ENCODE data around the gene MATCAP1. TPM values are rescaled to one million over a fixed set of nuclear protein-coding genes. Genes with fewer than 3 reads are reported as not detected.
A peak's percentile ranks its signal among the peaks of the same experiment; 100 is the strongest.

The MATCAP1 gene
- total RNA-seq (1 to 10 TPM; 8.6 to 9.0 TPM), polyA plus RNA-seq (1 to 10 TPM; 1.8 to 3.0 TPM)

GRCh38 chr16:67183627-67184452, at the start of gene MATCAP1:
Gene MATCAP1 (minus strand): TSS chr16:67183963. CDS start chr16:67180610, 3,353 bp downstream.
- H3K27me3 ChIP-seq (ENCODE audit: insufficient read depth, low read length) = no peaks in the 10 kb centered on the region
- CTCF ChIA-PET (ENCODE audit: partially characterized antibody) = interaction anchor here (1.3 to 6.5 kb wide), 13 partner anchors 9 to 211 kb away, joined by 3 to 58 read pairs (median 9); partner anchors contain the start of genes B3GNT9, FBXL8 and TRADD
- peak within 1 kb of the TSS; percentile 91 for H3K27ac ChIP-seq (ENCODE audit: low read depth, low read length)
- POLR2A ChIA-PET (ENCODE audit: partially characterized antibody) = interaction anchor here (0.8 to 5.3 kb wide), 11 partner anchors 8 to 206 kb away, joined by 3 to 117 read pairs (median 5); partner anchors contain the start of genes CBFB, FBXL8, FHOD1 and TMEM208
- Mint-ChIP-seq H3K27ac (peak within 1 kb of the TSS in 6 of 7 donors; percentile 15 to 98 (median 66)), H3K4me1 (peaks cover 8 to 16% (median 10%) of the 10 kb centered on the region in 4 donors), H3K4me3 (peak within 1 kb of the TSS; percentile 54 to 96 (median 68)), H3K27me3 (peaks cover 0 to 2% of the 10 kb centered on the region in 2 donors), H3K36me3 (peaks cover 0 to 3% of the 10 kb centered on the region in 2 donors), H3K9me3 (no peaks in the 10 kb centered on the region)
- intact Hi-C loops (cut with micrococcal nuclease) = loop anchor here (1.0 to 2.0 kb wide), 6 partner anchors 25 to 297 kb away; partner anchors contain the start of genes ATP6V0D1, FBXL8, FHOD1 and PHAF1
- H3K9me3 ChIP-seq (ENCODE audit: control insufficient read depth in 1 of 2, low read length in 2 of 2) = no peaks in the 10 kb centered on the region
- peaks cover 25% of the 10 kb centered on the region for H3K4me1 ChIP-seq (ENCODE audit: insufficient read depth, low read length)
- no peaks in the 10 kb centered on the region for H3K36me3 ChIP-seq (ENCODE audit: insufficient read depth, low read length)
- peak; percentile 95 to 98 (median 97) for DNase-seq
- peak within 1 kb of the TSS; percentile 65 to 85 for H3K4me3 ChIP-seq (ENCODE audit: low read length in 2 of 2)

GRCh38 chr16:67230809-67231660, 47.3 kb upstream of the MATCAP1 start:
- DNase-seq = no peak
- Histone ChIP-seq H3K9me3 (ENCODE audit: control insufficient read depth in 1 of 2, low read length in 2 of 2) (no peaks in the 10 kb centered on the region), H3K27me3 (ENCODE audit: insufficient read depth, low read length) (no peaks in the 10 kb centered on the region), H3K36me3 (ENCODE audit: insufficient read depth, low read length) (peaks cover 41% of the 10 kb centered on the region), H3K4me3 (ENCODE audit: low read length in 2 of 2) (no peak overlapping the region), H3K4me1 (ENCODE audit: insufficient read depth, low read length) (peaks cover 30% of the 10 kb centered on the region), H3K27ac (ENCODE audit: low read depth, low read length) (no peak overlapping the region)
- intact Hi-C loops (cut with micrococcal nuclease) = no loop called here
- H3K9me3 Mint-ChIP-seq = no peaks in the 10 kb centered on the region
- H3K4me3 Mint-ChIP-seq = peak overlapping the region in 2 of 8 donors; percentile 12 to 33
- ChIA-PET CTCF (ENCODE audit: partially characterized antibody) (interaction anchor here (1.1 kb wide), 1 partner anchor 46 kb away, joined by 3 read pairs; no protein-coding TSS in a partner anchor), POLR2A (ENCODE audit: partially characterized antibody) (interaction anchor here (0.9 to 17.2 kb wide), 4 partner anchors 15 to 72 kb away, joined by 3 to 259 read pairs (median 4); partner anchors contain the start of genes FHOD1 and SLC9A5)
- peak overlapping the region in 2 of 7 donors; percentile 56 to 61 for H3K27ac Mint-ChIP-seq
- H3K4me1 Mint-ChIP-seq = peaks cover 15 to 31% (median 23%) of the 10 kb centered on the region in 4 donors
- H3K36me3 Mint-ChIP-seq = peaks cover 16 to 50% of the 10 kb centered on the region in 2 donors
- no peaks in the 10 kb centered on the region for H3K27me3 Mint-ChIP-seq

- POLR2A ChIA-PET (ENCODE audit: partially characterized antibody) = interaction anchor here (17.2 kb wide), 1 partner anchor 15 kb away, joined by 259 read pairs; the partner anchor contains the start of genes FHOD1 and SLC9A5
- peak overlapping the region in 2 of 8 donors; percentile 25 to 31 for H3K4me3 Mint-ChIP-seq
- Histone ChIP-seq H3K36me3 (ENCODE audit: insufficient read depth, low read length) (peaks cover 41% of the 10 kb centered on the region), H3K4me3 (ENCODE audit: low read length in 2 of 2) (no peak overlapping the region), H3K4me1 (ENCODE audit: insufficient read depth, low read length) (peaks cover 30% of the 10 kb centered on the region), H3K27me3 (ENCODE audit: insufficient read depth, low read length) (no peaks in the 10 kb centered on the region), H3K27ac (ENCODE audit: low read depth, low read length) (no peak overlapping the region), H3K9me3 (ENCODE audit: control insufficient read depth in 1 of 2, low read length in 2 of 2) (no peaks in the 10 kb centered on the region)
- intact Hi-C loops (cut with micrococcal nuclease) = no loop called here
- no peaks in the 10 kb centered on the region for H3K9me3 Mint-ChIP-seq
- CTCF ChIA-PET (ENCODE audit: partially characterized antibody) = no interaction called here
- no peaks in the 10 kb centered on the region for H3K27me3 Mint-ChIP-seq
- no peak for DNase-seq
- H3K27ac Mint-ChIP-seq = peak overlapping the region in 2 of 7 donors; percentile 60 to 65
- peaks cover 22 to 33% (median 30%) of the 10 kb centered on the region in 4 donors for H3K4me1 Mint-ChIP-seq
- H3K36me3 Mint-ChIP-seq = peaks cover 14 to 48% of the 10 kb centered on the region in 2 donors
Measured at GRCh38 chr16:67229906-67230808, 46.4 kb upstream of the MATCAP1 start.

- no peak for DNase-seq
- H3K27ac ChIP-seq (ENCODE audit: low read depth, low read length) = no peak overlapping the region
- peaks cover 41% of the 10 kb centered on the region for H3K36me3 ChIP-seq (ENCODE audit: insufficient read depth, low read length)
- peak overlapping the region; percentile 46 to 100 (median 64) for H3K4me3 Mint-ChIP-seq
- intact Hi-C loops (cut with micrococcal nuclease) = no loop called here
- no peaks in the 10 kb centered on the region for H3K9me3 ChIP-seq (ENCODE audit: control insufficient read depth in 1 of 2, low read length in 2 of 2)
- no peaks in the 10 kb centered on the region for H3K27me3 Mint-ChIP-seq
- H3K9me3 Mint-ChIP-seq = no peaks in the 10 kb centered on the region
- no peaks in the 10 kb centered on the region for H3K27me3 ChIP-seq (ENCODE audit: insufficient read depth, low read length)
- H3K4me1 Mint-ChIP-seq = peaks cover 34 to 46% (median 43%) of the 10 kb centered on the region in 4 donors
- peaks cover 38% of the 10 kb centered on the region for H3K4me1 ChIP-seq (ENCODE audit: insufficient read depth, low read length)
- ChIA-PET CTCF (ENCODE audit: partially characterized antibody) (interaction anchor here (0.9 kb wide), 1 partner anchor 211 kb away, joined by 3 read pairs; no protein-coding TSS in a partner anchor), POLR2A (ENCODE audit: partially characterized antibody) (interaction anchor here (17.2 kb wide), 1 partner anchor 17 kb away, joined by 259 read pairs; the partner anchor contains the start of genes FHOD1 and SLC9A5)
- peak overlapping the region in 5 of 7 donors; percentile 68 to 96 (median 70) for H3K27ac Mint-ChIP-seq
- H3K4me3 ChIP-seq (ENCODE audit: low read length in 2 of 2) = no peak overlapping the region
- peaks cover 14 to 42% of the 10 kb centered on the region in 2 donors for H3K36me3 Mint-ChIP-seq
Measured at GRCh38 chr16:67228905-67229304, 45.1 kb upstream of the MATCAP1 start.

- peaks cover 45% of the 10 kb centered on the region for H3K4me1 ChIP-seq (ENCODE audit: insufficient read depth, low read length)
- ChIA-PET POLR2A (ENCODE audit: partially characterized antibody) (interaction anchor here (0.8 to 17.2 kb wide), 7 partner anchors 9 to 210 kb away, joined by 3 to 259 read pairs (median 11); partner anchors contain the start of genes ELMO3, FBXL8, FHOD1 and SLC9A5), CTCF (ENCODE audit: partially characterized antibody) (interaction anchor here (0.6 to 2.4 kb wide), 4 partner anchors 10 to 211 kb away, joined by 3 to 15 read pairs (median 4); no protein-coding TSS in a partner anchor)
- DNase-seq = no peak
- no peaks in the 10 kb centered on the region for H3K9me3 Mint-ChIP-seq
- intact Hi-C loops (cut with micrococcal nuclease) = no loop called here
- no peaks in the 10 kb centered on the region for H3K9me3 ChIP-seq (ENCODE audit: control insufficient read depth in 1 of 2, low read length in 2 of 2)
- peaks cover 39 to 52% (median 50%) of the 10 kb centered on the region in 4 donors for H3K4me1 Mint-ChIP-seq
- H3K36me3 Mint-ChIP-seq = peaks cover 11 to 37% of the 10 kb centered on the region in 2 donors
- peak overlapping the region; percentile 98 to 100 (median 100) for H3K4me3 Mint-ChIP-seq
- peaks cover 39% of the 10 kb centered on the region for H3K36me3 ChIP-seq (ENCODE audit: insufficient read depth, low read length)
- H3K27ac Mint-ChIP-seq = peak overlapping the region; percentile 66 to 100 (median 98)
- peak overlapping the region; percentile 88 for H3K27ac ChIP-seq (ENCODE audit: low read depth, low read length)
- no peaks in the 10 kb centered on the region for H3K27me3 Mint-ChIP-seq
- H3K4me3 ChIP-seq (ENCODE audit: low read length in 2 of 2) = peak overlapping the region; percentile 73 to 99
- no peaks in the 10 kb centered on the region for H3K27me3 ChIP-seq (ENCODE audit: insufficient read depth, low read length)
Measured at GRCh38 chr16:67228034-67228785, 44.4 kb upstream of the MATCAP1 start.
